ENCODE measurements around the gene GON4L. TPM values are rescaled to one million over a fixed set of nuclear protein-coding genes. Genes with fewer than 3 reads are reported as not detected.

The GON4L gene
- total RNA-seq, 5 donors from 2014 or later (not counting 1 experiment from before 2014, with no cell fraction given) = 101 to 113 (median 105) TPM

DNA sequence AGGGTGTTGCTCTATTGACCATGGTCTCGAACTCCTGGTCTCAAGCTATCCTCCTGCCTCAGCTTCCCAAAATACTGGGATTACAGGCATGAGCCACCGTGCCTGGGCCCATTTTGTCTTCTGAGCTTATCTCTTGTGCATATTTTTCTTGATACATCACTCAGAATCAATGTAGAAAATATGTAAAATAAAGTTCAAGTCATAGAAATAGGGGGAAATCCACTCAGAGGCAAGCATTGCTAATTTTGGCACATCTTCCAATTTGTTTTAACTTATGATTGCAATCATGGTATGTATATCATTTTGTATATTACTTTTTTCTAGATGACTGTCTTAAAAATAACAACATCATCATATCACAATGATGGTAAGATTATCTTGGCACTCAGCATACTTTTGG lies 32.6 kb upstream of the GON4L start:
- Histone ChIP-seq H3K9me3 (no peaks in the 10 kb centered on the region), H3K4me1 (ENCODE audit: control insufficient read depth in 1 of 2, extremely low read depth in 1 of 2, insufficient read depth in 2 of 2, low read length in 2 of 2) (peaks cover 9 to 14% of the 10 kb centered on the region in 2 experiments), H3K27me3 (replicated peaks in 1 of 2; ENCODE audit: control insufficient read depth in 2 of 2, extremely low read depth in 1 of 2, insufficient read depth in 2 of 2, low read length in 1 of 2) (no peaks in the 10 kb centered on the region), H3K4me3 (ENCODE audit: control insufficient read depth in 1 of 2, extremely low read depth in 1 of 2, low read length in 1 of 2) (no peak overlapping the region), H3K36me3 (ENCODE audit: control insufficient read depth in 2 of 2, extremely low read depth in 1 of 2, insufficient read depth in 1 of 2, low read length in 1 of 2) (no peaks in the 10 kb centered on the region), H3K27ac (ENCODE audit: low read length) (no peak overlapping the region)
- ChIA-PET CTCF (no interaction called here), POLR2A (interaction anchor here in 1 of 2 donors (0.7 kb wide), 1 partner anchor 155 kb away, joined by 5 read pairs; no protein-coding TSS in a partner anchor)
- Mint-ChIP-seq H3K27me3 (no peaks in the 10 kb centered on the region), H3K27ac (no peak overlapping the region), H3K36me3 (peaks cover 3% of the 10 kb centered on the region), H3K4me3 (no peak overlapping the region), H3K9me3 (no peaks in the 10 kb centered on the region), H3K4me1 (peaks cover 17 to 18% (median 17%) of the 10 kb centered on the region in 3 donors)
- no peak for ATAC-seq (replicated peaks in 1 of 4)
- no peak for DNase-seq
- no CpG with 5 or more reads among the region's 2 CpGs for WGBS (ENCODE audit: insufficient coverage)

DNA sequence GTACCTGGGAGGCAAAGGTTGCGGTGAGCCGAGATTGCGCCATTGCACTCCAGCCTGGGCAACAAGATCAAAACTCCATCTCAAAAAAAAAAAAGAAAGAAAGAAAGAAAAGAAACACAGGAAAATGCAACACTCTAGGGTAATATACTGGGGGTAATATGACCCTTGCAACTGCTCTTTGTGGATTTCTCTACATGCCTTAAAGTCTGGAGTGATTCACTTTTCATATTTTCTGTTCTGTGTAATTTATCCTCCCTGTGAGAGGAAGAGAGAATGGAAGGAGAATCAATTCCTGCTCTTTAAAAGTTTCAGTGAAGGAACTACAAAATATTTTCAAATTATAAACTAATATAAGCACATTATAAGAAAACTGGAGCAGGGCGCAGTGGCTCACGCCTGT lies 31.5 kb upstream of the GON4L start:
- Histone ChIP-seq H3K9me3 (no peaks in the 10 kb centered on the region), H3K4me1 (ENCODE audit: control insufficient read depth in 1 of 2, extremely low read depth in 1 of 2, insufficient read depth in 2 of 2, low read length in 2 of 2) (peaks cover 3 to 8% of the 10 kb centered on the region in 2 experiments), H3K36me3 (ENCODE audit: control insufficient read depth in 2 of 2, extremely low read depth in 1 of 2, insufficient read depth in 1 of 2, low read length in 1 of 2) (peaks cover 0 to 2% of the 10 kb centered on the region in 2 donors), H3K27me3 (replicated peaks in 1 of 2; ENCODE audit: control insufficient read depth in 2 of 2, extremely low read depth in 1 of 2, insufficient read depth in 2 of 2, low read length in 1 of 2) (no peaks in the 10 kb centered on the region), H3K4me3 (ENCODE audit: control insufficient read depth in 1 of 2, extremely low read depth in 1 of 2, low read length in 1 of 2) (no peak overlapping the region), H3K27ac (ENCODE audit: low read length) (no peak overlapping the region)
- DNase-seq = no peak
- no peak for ATAC-seq (replicated peaks in 1 of 4)
- ChIA-PET POLR2A (no interaction called here), CTCF (no interaction called here)
- whole genome bisulfite sequencing (ENCODE audit: insufficient coverage) = 100% methylated on average over 2 of the region's 5 CpGs
- no peaks in the 10 kb centered on the region for H3K27me3 Mint-ChIP-seq
- no peak overlapping the region for H3K27ac Mint-ChIP-seq
- no peak overlapping the region for H3K4me3 Mint-ChIP-seq
- no peaks in the 10 kb centered on the region for H3K9me3 Mint-ChIP-seq
- H3K36me3 Mint-ChIP-seq = peaks cover 3% of the 10 kb centered on the region
- peaks cover 10 to 13% (median 11%) of the 10 kb centered on the region in 3 donors for H3K4me1 Mint-ChIP-seq

DNA sequence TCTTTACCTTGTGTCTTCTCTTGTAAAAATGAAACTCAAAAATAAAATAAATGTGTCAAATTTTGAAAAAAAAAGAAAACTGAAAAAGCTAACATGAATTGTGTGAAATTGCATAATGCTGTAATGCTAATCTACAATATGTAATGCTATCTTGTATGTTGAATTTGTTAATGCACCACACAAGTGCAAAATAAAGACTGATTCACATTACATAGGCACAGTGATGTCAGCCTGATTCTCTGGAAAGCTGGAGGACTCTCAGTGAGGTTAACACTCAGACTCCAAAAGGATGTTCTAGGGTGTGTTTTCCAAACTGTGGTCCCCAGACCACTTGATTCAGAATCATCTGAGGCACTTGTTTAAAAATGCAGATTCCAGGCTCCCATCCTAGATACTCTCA lies 28.0 kb upstream of the GON4L start:
- ChIA-PET CTCF (interaction anchor here in 1 of 2 donors (0.6 kb wide), 1 partner anchor 13 kb away, joined by 4 read pairs; no protein-coding TSS in a partner anchor), POLR2A (interaction anchor here in 1 of 2 donors (0.6 kb wide), 1 partner anchor 24 kb away, joined by 7 read pairs; no protein-coding TSS in a partner anchor)

DNA sequence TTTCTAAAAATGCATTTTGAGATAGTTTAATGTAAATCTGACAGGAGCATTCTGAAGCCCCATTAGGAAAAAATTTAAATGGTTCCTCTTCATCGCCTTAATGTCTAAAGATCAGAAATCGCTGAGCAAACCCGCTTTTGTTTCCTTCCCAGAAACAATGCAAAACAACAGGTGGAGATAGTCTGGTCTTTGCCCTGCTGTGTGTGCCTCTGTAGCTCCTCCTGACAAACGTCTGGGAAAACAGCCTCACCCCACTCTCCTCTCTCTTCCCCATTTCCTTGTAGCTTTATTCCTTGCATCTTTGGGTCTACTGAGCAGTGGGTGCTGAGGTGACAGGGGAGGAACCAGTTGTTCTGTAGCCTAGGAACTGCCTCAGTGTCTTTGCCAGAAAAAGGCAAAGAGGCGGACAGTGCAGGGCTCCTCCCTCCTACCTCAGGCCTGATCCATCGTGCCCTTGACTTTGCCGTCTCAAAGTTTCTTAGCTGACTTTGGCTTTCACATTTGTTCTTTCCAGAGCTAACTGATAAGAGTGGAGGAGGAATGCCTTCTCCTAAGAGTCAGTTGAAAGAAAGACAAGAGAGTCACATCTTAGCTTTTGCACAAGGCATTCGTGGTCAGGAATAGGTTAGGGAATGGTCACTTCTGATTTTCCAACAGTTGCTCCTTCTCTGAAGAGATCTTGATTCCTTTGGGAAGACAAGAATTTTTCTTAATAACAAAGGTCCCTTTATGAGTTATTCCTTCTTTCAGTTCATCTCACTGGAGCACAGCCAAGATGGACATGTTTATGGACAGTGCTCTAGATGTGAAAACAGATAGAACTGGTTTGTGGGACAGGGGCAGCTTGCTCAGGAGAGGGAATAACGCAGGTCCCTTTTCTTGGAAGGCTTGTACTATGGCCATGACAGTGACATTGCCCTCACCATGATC lies 27.3 kb upstream of the GON4L start:
- ChIA-PET POLR2A (interaction anchor here in 1 of 2 donors (0.6 kb wide), 1 partner anchor 146 kb away, joined by 14 read pairs; no protein-coding TSS in a partner anchor), CTCF (interaction anchor here in 1 of 2 donors (0.6 kb wide), 1 partner anchor 12 kb away, joined by 4 read pairs; no protein-coding TSS in a partner anchor)
- Histone ChIP-seq H3K27ac (ENCODE audit: low read length) (no peak overlapping the region), H3K36me3 (ENCODE audit: control insufficient read depth in 2 of 2, extremely low read depth in 1 of 2, insufficient read depth in 1 of 2, low read length in 1 of 2) (peaks cover 0 to 23% of the 10 kb centered on the region in 2 donors), H3K9me3 (no peaks in the 10 kb centered on the region), H3K27me3 (replicated peaks in 1 of 2; ENCODE audit: control insufficient read depth in 2 of 2, extremely low read depth in 1 of 2, insufficient read depth in 2 of 2, low read length in 1 of 2) (no peaks in the 10 kb centered on the region), H3K4me1 (ENCODE audit: control insufficient read depth in 1 of 2, extremely low read depth in 1 of 2, insufficient read depth in 2 of 2, low read length in 2 of 2) (no peaks in the 10 kb centered on the region), H3K4me3 (ENCODE audit: control insufficient read depth in 1 of 2, extremely low read depth in 1 of 2, low read length in 1 of 2) (no peak overlapping the region)
- H3K9me3 Mint-ChIP-seq = no peaks in the 10 kb centered on the region
- no peak overlapping the region for H3K27ac Mint-ChIP-seq
- no peak for ATAC-seq (replicated peaks in 1 of 4)
- no peaks in the 10 kb centered on the region for H3K27me3 Mint-ChIP-seq
- no peaks in the 10 kb centered on the region for H3K4me1 Mint-ChIP-seq
- DNase-seq = no peak
- H3K36me3 Mint-ChIP-seq = peaks cover 6% of the 10 kb centered on the region
- H3K4me3 Mint-ChIP-seq = no peak overlapping the region
- 100% methylated on average over 3 of the region's 9 CpGs for WGBS (ENCODE audit: insufficient coverage)

More for the DNA sequence above, 28.0 kb upstream of the GON4L start:
- no peaks in the 10 kb centered on the region for H3K4me1 Mint-ChIP-seq
- Histone ChIP-seq H3K36me3 (ENCODE audit: control insufficient read depth in 2 of 2, extremely low read depth in 1 of 2, insufficient read depth in 1 of 2, low read length in 1 of 2) (peaks cover 0 to 20% of the 10 kb centered on the region in 2 donors), H3K4me1 (ENCODE audit: control insufficient read depth in 1 of 2, extremely low read depth in 1 of 2, insufficient read depth in 2 of 2, low read length in 2 of 2) (no peaks in the 10 kb centered on the region), H3K9me3 (no peaks in the 10 kb centered on the region), H3K4me3 (ENCODE audit: control insufficient read depth in 1 of 2, extremely low read depth in 1 of 2, low read length in 1 of 2) (no peak overlapping the region), H3K27ac (ENCODE audit: low read length) (no peak overlapping the region), H3K27me3 (replicated peaks in 1 of 2; ENCODE audit: control insufficient read depth in 2 of 2, extremely low read depth in 1 of 2, insufficient read depth in 2 of 2, low read length in 1 of 2) (no peaks in the 10 kb centered on the region)
- ATAC-seq (replicated peaks in 1 of 4) (no peak), DNase-seq (no peak)
- peaks cover 6% of the 10 kb centered on the region for H3K36me3 Mint-ChIP-seq
- H3K27ac Mint-ChIP-seq = no peak overlapping the region
- H3K4me3 Mint-ChIP-seq = no peak overlapping the region
- H3K9me3 Mint-ChIP-seq = no peaks in the 10 kb centered on the region
- no peaks in the 10 kb centered on the region for H3K27me3 Mint-ChIP-seq

DNA sequence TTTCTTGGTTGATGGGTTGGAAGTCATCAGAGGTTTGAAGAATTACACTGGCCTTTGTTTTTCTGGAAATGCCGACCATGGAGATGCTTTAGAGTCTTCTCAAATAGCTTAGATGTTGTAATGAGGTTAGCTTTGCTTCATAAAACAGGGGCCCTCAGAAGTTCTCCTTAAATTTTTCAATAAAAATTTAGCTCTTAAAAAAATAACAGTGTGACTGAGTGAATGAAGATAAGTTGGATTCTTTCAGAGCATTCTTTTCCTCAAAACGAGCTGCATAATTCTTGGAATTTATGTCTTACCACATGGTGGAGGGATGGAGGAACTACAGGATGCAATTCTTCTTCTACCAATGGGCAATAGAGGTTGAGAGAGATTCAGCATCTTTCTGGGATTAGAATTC lies 25.8 kb upstream of the GON4L start:
- H3K27me3 ChIP-seq (replicated peaks in 1 of 2; ENCODE audit: control insufficient read depth in 2 of 2, extremely low read depth in 1 of 2, insufficient read depth in 2 of 2, low read length in 1 of 2) = no peaks in the 10 kb centered on the region
- Mint-ChIP-seq H3K4me3 (no peak overlapping the region), H3K36me3 (peaks cover 4% of the 10 kb centered on the region), H3K27me3 (no peaks in the 10 kb centered on the region), H3K27ac (no peak overlapping the region), H3K9me3 (no peaks in the 10 kb centered on the region), H3K4me1 (no peaks in the 10 kb centered on the region)
- DNase-seq (no peak), ATAC-seq (replicated peaks in 1 of 4) (no peak)
- no peak overlapping the region for H3K4me3 ChIP-seq (ENCODE audit: control insufficient read depth in 1 of 2, extremely low read depth in 1 of 2, low read length in 1 of 2)
- WGBS (ENCODE audit: insufficient coverage) = no CpG with 5 or more reads among the region's 2 CpGs
- H3K4me1 ChIP-seq (ENCODE audit: control insufficient read depth in 1 of 2, extremely low read depth in 1 of 2, insufficient read depth in 2 of 2, low read length in 2 of 2) = no peaks in the 10 kb centered on the region
- H3K27ac ChIP-seq (ENCODE audit: low read length) = no peak overlapping the region
- POLR2A ChIA-PET = no interaction called here
- CTCF ChIA-PET = interaction anchor here in 1 of 2 donors (0.7 kb wide), 2 partner anchors 9 to 371 kb away, joined by 3 to 4 read pairs; no protein-coding TSS in a partner anchor
- H3K9me3 ChIP-seq = no peaks in the 10 kb centered on the region
- peaks cover 0 to 23% of the 10 kb centered on the region in 2 donors for H3K36me3 ChIP-seq (ENCODE audit: control insufficient read depth in 2 of 2, extremely low read depth in 1 of 2, insufficient read depth in 1 of 2, low read length in 1 of 2)

DNA sequence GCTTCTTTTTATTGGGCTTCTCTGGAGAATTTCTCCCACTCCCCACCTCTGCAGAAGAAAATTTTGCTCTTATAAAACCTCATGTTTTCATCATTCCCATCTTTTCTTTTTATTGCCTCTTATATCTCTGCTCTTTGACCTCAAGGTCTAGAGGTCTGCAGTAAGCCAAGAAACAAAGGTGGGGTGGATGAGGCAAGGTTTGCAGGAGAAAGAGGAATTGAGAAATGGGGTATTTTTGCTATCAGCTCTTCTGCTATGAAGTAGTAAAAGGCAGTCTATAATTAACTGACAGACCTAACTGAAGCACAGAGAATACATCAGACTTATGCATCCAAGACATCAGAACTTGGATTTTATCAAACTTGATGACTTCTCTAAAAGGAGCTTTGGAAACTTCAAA lies 25.2 kb upstream of the GON4L start:
- ChIA-PET POLR2A (no interaction called here), CTCF (interaction anchor here in 1 of 2 donors (0.7 kb wide), 1 partner anchor 371 kb away, joined by 3 read pairs; no protein-coding TSS in a partner anchor)
- H3K27me3 Mint-ChIP-seq = no peaks in the 10 kb centered on the region

More for the DNA sequence above, 25.2 kb upstream of the GON4L start:
- Histone ChIP-seq H3K9me3 (no peaks in the 10 kb centered on the region), H3K4me1 (ENCODE audit: control insufficient read depth in 1 of 2, extremely low read depth in 1 of 2, insufficient read depth in 2 of 2, low read length in 2 of 2) (no peaks in the 10 kb centered on the region), H3K27ac (ENCODE audit: low read length) (no peak overlapping the region), H3K36me3 (ENCODE audit: control insufficient read depth in 2 of 2, extremely low read depth in 1 of 2, insufficient read depth in 1 of 2, low read length in 1 of 2) (peaks cover 0 to 23% of the 10 kb centered on the region in 2 donors), H3K4me3 (ENCODE audit: control insufficient read depth in 1 of 2, extremely low read depth in 1 of 2, low read length in 1 of 2) (no peak overlapping the region), H3K27me3 (replicated peaks in 1 of 2; ENCODE audit: control insufficient read depth in 2 of 2, extremely low read depth in 1 of 2, insufficient read depth in 2 of 2, low read length in 1 of 2) (no peaks in the 10 kb centered on the region)
- Mint-ChIP-seq H3K4me3 (no peak overlapping the region), H3K4me1 (no peaks in the 10 kb centered on the region), H3K36me3 (peaks cover 4% of the 10 kb centered on the region), H3K9me3 (no peaks in the 10 kb centered on the region), H3K27ac (no peak overlapping the region)
- no peak for ATAC-seq (replicated peaks in 1 of 4)
- no peak for DNase-seq
